GM13976 (cell line): Measurements from ENCODE around the gene ABHD1.
"Not testable (repeated sequence)": the region's sequence is repeated elsewhere in the genome, so short reads cannot be mapped to it uniquely, and the experiment has no call there.

Experiments used
- DNase-seq: peaks from one replicate; pipeline ENCODE4 v3.0.0; 2012; ENCODE audit warnings: low spot score
- in situ Hi-C: fragments of 300-500 bp; cut with MboI; formaldehyde crosslinking; loops from one replicate; pipeline ENCODE4 v1.12.0; 2022; ENCODE audit warnings: low sequenced_read_pairs, mixed read lengths, inconsistent platforms; ENCODE audit not compliant: unreplicated experiment
- TF ChIP-seq, protein P1 (sequence below): IDR thresholded peaks from 2 replicates; pipeline ENCODE4 v1.5.1; 2012; ENCODE audit warnings: borderline replicate concordance, mild to moderate bottlenecking; ENCODE audit not compliant: insufficient read depth; ENCODE audit errors: extremely low read depth, missing control alignments, control extremely low read depth

ABHD1 gene

DNA sequence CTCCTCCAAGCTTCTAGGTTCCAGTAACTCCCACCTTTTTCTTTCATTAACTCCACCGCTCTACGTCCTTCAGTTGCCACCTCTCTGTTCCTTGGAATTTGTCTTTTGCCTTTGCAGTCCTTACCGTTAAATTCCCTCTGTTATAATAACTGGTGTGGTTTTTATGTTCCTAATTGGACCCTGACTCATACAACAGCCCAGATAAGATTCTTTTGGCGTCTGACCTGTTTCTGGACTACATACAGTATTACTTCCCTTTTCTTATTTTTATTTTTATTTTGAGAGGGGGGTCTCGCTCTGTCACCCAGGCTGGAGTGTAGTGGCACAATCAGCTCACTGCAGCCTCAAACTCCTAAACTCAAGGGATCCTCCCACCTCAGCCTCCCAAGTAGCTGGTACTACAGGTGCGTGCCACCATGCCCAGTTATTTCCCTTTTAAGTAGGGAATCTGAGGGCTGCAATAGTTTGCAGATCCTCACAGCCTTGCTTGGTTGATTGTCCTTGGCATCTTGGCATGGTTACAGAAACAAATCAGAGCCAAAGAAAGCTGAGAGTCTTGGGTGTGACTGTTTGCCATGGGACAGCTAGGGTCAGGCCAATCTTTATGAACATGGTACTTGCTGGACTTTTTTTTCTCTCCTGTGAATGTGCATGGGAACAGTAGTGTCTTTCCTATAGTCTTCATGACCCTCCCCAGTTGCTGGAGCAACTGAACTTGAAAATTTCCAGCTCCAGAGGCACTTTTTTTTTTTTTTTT is 47.1 kb downstream of the ABHD1 start:
- TF ChIP-seq, protein P1, sequence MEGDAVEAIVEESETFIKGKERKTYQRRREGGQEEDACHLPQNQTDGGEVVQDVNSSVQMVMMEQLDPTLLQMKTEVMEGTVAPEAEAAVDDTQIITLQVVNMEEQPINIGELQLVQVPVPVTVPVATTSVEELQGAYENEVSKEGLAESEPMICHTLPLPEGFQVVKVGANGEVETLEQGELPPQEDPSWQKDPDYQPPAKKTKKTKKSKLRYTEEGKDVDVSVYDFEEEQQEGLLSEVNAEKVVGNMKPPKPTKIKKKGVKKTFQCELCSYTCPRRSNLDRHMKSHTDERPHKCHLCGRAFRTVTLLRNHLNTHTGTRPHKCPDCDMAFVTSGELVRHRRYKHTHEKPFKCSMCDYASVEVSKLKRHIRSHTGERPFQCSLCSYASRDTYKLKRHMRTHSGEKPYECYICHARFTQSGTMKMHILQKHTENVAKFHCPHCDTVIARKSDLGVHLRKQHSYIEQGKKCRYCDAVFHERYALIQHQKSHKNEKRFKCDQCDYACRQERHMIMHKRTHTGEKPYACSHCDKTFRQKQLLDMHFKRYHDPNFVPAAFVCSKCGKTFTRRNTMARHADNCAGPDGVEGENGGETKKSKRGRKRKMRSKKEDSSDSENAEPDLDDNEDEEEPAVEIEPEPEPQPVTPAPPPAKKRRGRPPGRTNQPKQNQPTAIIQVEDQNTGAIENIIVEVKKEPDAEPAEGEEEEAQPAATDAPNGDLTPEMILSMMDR, result no peak
- in situ Hi-C loops, result no loop called here
- no peak for DNase-seq

DNA sequence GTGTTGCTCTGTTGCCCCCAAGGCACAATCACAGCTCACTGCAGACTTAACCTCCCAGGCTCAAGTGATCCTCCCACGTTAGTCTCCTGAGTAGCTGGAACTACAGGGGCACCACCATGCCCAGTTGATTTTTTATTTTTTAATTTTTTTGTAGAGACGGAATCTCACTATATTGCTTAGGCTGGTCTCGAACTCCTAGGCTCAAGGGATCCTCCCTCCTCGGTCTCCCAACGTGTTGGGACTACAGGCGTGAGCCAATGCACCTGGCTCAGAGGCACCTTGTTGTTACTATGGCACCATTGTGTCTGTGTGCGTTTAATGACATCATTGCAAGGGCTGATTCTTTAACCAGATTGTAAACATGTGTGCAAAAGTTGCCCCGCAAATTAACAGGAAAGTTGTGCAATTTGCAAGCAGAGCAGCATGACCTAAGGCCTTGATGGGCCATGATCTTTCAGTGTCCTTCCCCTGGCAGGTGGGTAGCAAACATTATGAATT is 47.8 kb downstream of the ABHD1 start:
- TF ChIP-seq, protein P1, result no peak
- in situ Hi-C loops, result no loop called here
- DNase-seq, result no peak

DNA sequence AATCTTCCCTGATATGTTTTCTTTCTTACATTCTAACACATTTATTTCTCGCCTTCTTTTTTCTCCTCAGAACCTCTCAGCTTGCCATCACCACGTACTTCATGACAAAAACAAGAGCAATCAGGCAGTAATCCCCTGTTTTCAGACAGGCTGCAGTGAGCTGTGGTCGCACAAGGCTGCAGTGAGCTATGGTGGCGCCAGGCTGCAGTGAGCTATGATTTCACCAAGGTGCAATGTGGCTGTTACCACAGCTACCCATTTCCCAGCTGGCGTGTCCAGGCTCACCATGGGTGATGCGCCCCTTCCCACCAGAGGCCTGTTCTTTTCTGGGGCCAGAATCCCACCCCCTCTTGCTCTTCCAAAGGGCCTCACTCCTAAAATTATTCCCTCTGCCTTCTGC is 51.0 kb downstream of the ABHD1 start:
- DNase-seq, result no peak
- in situ Hi-C loops, result loop anchor here (25.0 kb wide), 1 partner anchor 212 kb away; the partner anchor contains the start of gene MAPRE3
- TF ChIP-seq, protein P1, result no peak

DNA sequence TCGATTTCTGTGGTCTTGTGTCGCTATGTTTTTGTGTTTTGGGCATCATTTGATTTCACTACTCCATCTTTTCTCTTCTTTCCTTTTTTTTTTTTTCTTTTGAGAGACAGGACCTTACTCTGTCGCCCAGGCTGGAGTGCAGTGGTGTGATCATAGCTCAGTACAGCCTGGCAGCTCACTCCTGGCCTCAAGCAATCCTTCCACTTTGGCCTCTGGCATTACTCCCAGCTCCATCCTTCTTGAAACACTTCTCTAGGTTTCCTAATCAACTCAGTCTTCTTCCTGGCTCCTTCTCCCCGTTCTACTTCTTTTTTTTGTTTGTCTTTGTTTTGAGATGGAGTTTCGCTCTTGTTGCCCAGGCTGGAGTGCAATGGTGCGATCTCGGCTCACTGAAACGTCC is 51.7 kb downstream of the ABHD1 start:
- TF ChIP-seq, protein P1, result no peak
- no peak for DNase-seq
- in situ Hi-C loops, result loop anchor here (25.0 kb wide), 1 partner anchor 213 kb away; the partner anchor contains the start of gene MAPRE3

DNA sequence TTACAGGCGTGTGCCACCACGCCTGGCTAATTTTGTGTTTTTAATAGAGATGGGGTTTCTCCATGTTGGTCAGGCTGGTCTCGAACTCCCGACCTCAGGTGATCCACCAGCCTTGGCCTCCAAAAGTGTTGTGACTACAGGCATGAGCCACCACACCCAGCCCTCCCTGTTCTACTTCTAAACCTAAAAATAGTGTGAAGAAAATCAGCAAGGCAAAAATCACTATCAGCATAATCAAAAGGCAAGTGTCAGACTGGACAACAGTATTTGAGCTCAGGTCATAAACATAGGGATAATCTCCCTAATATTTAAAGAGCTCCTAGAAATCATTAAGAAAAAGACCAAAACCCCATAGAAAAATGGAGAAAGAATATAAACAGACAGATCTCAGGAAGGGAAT is 52.2 kb downstream of the ABHD1 start:
- not testable (repeated sequence) for DNase-seq
- in situ Hi-C loops, result loop anchor here (25.0 kb wide), 1 partner anchor 213 kb away; the partner anchor contains the start of gene MAPRE3

DNA sequence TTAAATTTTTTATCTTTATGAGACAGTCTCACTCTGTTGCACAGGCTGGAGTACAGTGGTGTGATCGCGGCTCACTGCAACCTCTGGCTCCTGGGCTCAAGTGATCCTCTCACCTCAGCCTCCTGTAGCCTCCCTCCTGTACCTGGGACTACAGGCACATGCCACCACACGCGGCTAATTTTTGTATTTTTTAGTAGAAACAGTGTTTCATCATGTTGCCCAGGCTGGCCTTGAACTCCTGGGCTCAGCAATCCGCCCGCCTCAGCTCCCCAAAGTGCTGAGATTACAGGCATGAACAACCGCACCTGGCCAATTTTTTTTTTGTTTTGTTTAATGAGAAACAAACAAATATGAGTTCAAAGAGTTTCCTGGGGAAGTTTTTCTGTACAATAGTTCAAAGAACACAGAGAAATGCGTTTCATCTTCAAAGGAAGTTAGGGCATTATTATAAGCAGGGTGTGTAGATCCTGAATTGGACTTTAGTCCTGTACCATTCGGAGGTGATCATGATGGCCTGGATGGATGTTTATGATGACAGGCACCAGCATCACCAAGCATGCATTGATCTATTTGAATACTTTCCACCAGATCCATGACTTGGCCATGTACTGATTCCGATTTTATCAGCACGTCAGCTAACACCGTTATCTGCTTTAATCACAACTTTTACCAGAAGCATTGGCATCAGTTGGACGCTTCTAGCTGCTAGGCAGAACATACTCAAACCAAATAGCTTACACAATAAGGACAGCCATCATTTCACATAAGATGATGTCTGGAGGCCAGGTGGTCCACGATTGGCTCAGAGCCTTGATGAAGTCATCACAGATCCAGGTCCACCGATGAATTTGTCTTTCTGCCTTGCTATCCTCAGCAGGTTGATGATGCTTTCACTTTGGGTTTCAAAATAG is 54.1 kb downstream of the ABHD1 start:
- TF ChIP-seq, protein P1, result no peak
- in situ Hi-C loops, result loop anchor here (25.0 kb wide), 1 partner anchor 215 kb away; the partner anchor contains the start of gene MAPRE3
- no peak for DNase-seq
